ENCODE data around the gene SERP1. TPM values are rescaled to one million over a fixed set of nuclear protein-coding genes. Genes with fewer than 3 reads are reported as not detected.
A peak's percentile ranks its signal among the peaks of the same experiment; 100 is the strongest.

The SERP1 gene
- total RNA-seq, 1 experiment from 2014 or later: 439 TPM

GRCh38 chr3:150589759-150590158 is 43.5 kb upstream of the SERP1 start:
- no peak overlapping the region for H3K4me3 ChIP-seq (ENCODE audit: low read length)
- TF ChIP-seq EZH2phosphoT487 (IDR thresholded peaks at IDR 0.05; ENCODE audit: borderline replicate concordance, low read length) (no peak), CTCF (conservative IDR thresholded peaks at IDR 0.05; ENCODE audit: low read depth, low read length) (no peak), EZH2 (IDR thresholded peaks at IDR 0.05; ENCODE audit: low read length, unreplicated experiment) (no peak)
- POLR2A ChIA-PET (ENCODE audit: unreplicated experiment): no interaction called here
- no peak overlapping the region for H3K9ac ChIP-seq (ENCODE audit: low read length)
- intact Hi-C loops (cut with micrococcal nuclease): loop anchor here (1.0 kb wide), 1 partner anchor 276 kb away; no protein-coding TSS in a partner anchor
- no peaks in the 10 kb centered on the region for H4K20me1 ChIP-seq (ENCODE audit: low read length)
- H3K36me3 ChIP-seq (ENCODE audit: low read depth, low read length): peaks cover 18% of the 10 kb centered on the region
- H3K9me3 ChIP-seq (ENCODE audit: low read length): no peaks in the 10 kb centered on the region
- ATAC-seq (peak; percentile 52), DNase-seq (no peak)
- H3K9me2 ChIP-seq (replicated peaks; ENCODE audit: low read length): no peaks in the 10 kb centered on the region
- BruUV-seq (replicated peaks): no TSS peak
- no peak overlapping the region for H3K27ac ChIP-seq (ENCODE audit: low read length)
- no peaks in the 10 kb centered on the region for H3F3A ChIP-seq (ENCODE audit: low read length, unreplicated experiment)
- CTCF ChIA-PET: interaction anchor here (0.6 kb wide), 1 partner anchor 32 kb away, joined by 4 read pairs; no protein-coding TSS in a partner anchor
- H3K79me2 ChIP-seq (ENCODE audit: low read length): peaks cover 87% of the 10 kb centered on the region
- H3K4me1 ChIP-seq (ENCODE audit: insufficient read depth, low read length): no peaks in the 10 kb centered on the region
- no peak overlapping the region for H3K4me2 ChIP-seq (ENCODE audit: low read length)
- H3K27me3 ChIP-seq (ENCODE audit: low read length): no peaks in the 10 kb centered on the region
- no peak overlapping the region for H2AFZ ChIP-seq (ENCODE audit: low read length)

GRCh38 chr3:150588027-150588830 is 41.9 kb upstream of the SERP1 start:
- Histone ChIP-seq H3K79me2 (ENCODE audit: low read length) (peaks cover 82% of the 10 kb centered on the region), H3K4me3 (ENCODE audit: low read length) (no peak overlapping the region), H3K36me3 (ENCODE audit: low read depth, low read length) (peaks cover 30% of the 10 kb centered on the region), H3K27me3 (ENCODE audit: low read length) (no peaks in the 10 kb centered on the region), H2AFZ (ENCODE audit: low read length) (no peak overlapping the region), H3K9me3 (ENCODE audit: low read length) (no peaks in the 10 kb centered on the region), H3F3A (ENCODE audit: low read length, unreplicated experiment) (no peaks in the 10 kb centered on the region), H3K4me2 (ENCODE audit: low read length) (no peak overlapping the region), H3K27ac (ENCODE audit: low read length) (no peak overlapping the region), H3K9ac (ENCODE audit: low read length) (no peak overlapping the region), H4K20me1 (ENCODE audit: low read length) (no peaks in the 10 kb centered on the region), H3K4me1 (ENCODE audit: insufficient read depth, low read length) (no peaks in the 10 kb centered on the region), H3K9me2 (replicated peaks; ENCODE audit: low read length) (no peaks in the 10 kb centered on the region)
- no peak for TF ChIP-seq EZH2phosphoT487 (IDR thresholded peaks at IDR 0.05; ENCODE audit: borderline replicate concordance, low read length)
- TF ChIP-seq EZH2 (IDR thresholded peaks at IDR 0.05; ENCODE audit: low read length, unreplicated experiment): no peak
- TF ChIP-seq CTCF (conservative IDR thresholded peaks at IDR 0.05; ENCODE audit: low read depth, low read length): no peak
- TSS peak; percentile 1 for BruUV-seq (replicated peaks)
- ATAC-seq (0 out of 2 replicates have a peak, but pooled peaks have one; percentile 11), DNase-seq (no peak)
- ChIA-PET CTCF (interaction anchor here (0.7 kb wide), 1 partner anchor 42 kb away, joined by 3 read pairs; no protein-coding TSS in a partner anchor), POLR2A (ENCODE audit: unreplicated experiment) (no interaction called here)
- intact Hi-C loops (cut with micrococcal nuclease): no loop called here

- H3K9me2 ChIP-seq (replicated peaks; ENCODE audit: low read length): no peaks in the 10 kb centered on the region
- no peak overlapping the region for H3K4me2 ChIP-seq (ENCODE audit: low read length)
- CTCF ChIA-PET: no interaction called here
- ATAC-seq: no peak
- no peaks in the 10 kb centered on the region for H4K20me1 ChIP-seq (ENCODE audit: low read length)
- intact Hi-C loops (cut with micrococcal nuclease): no loop called here
- TF ChIP-seq CTCF (conservative IDR thresholded peaks at IDR 0.05; ENCODE audit: low read depth, low read length) (no peak), EZH2 (IDR thresholded peaks at IDR 0.05; ENCODE audit: low read length, unreplicated experiment) (no peak), EZH2phosphoT487 (IDR thresholded peaks at IDR 0.05; ENCODE audit: borderline replicate concordance, low read length) (no peak)
- H3F3A ChIP-seq (ENCODE audit: low read length, unreplicated experiment): no peaks in the 10 kb centered on the region
- H3K9ac ChIP-seq (ENCODE audit: low read length): no peak overlapping the region
- no peak overlapping the region for H2AFZ ChIP-seq (ENCODE audit: low read length)
- peaks cover 50% of the 10 kb centered on the region for H3K79me2 ChIP-seq (ENCODE audit: low read length)
- no peaks in the 10 kb centered on the region for H3K4me1 ChIP-seq (ENCODE audit: insufficient read depth, low read length)
- BruUV-seq (replicated peaks): no TSS peak
- H3K36me3 ChIP-seq (ENCODE audit: low read depth, low read length): peaks cover 59% of the 10 kb centered on the region
- no peaks in the 10 kb centered on the region for H3K27me3 ChIP-seq (ENCODE audit: low read length)
- no peaks in the 10 kb centered on the region for H3K9me3 ChIP-seq (ENCODE audit: low read length)
- no peak overlapping the region for H3K4me3 ChIP-seq (ENCODE audit: low read length)
- no peak overlapping the region for H3K27ac ChIP-seq (ENCODE audit: low read length)
- DNase-seq: no peak
- POLR2A ChIA-PET (ENCODE audit: unreplicated experiment): no interaction called here
Measured at GRCh38 chr3:150583028-150583427, 36.7 kb upstream of the SERP1 start.

Measured in PC-3 (cell line).